GM12878 (cell line): Measurements from ENCODE around the gene DERL3. TPM values are rescaled to one million over a fixed set of nuclear protein-coding genes. Genes with fewer than 3 reads are reported as not detected.

Experiments
- ATAC-seq: fragments of 200-7000 bp; cut with Tn5 transposase; 3 replicates; pipeline ENCODE4 v1.9.1; 2020; ENCODE audit warnings: mild to moderate bottlenecking, moderate library complexity
- BruUV-seq: library from RNA; stranded (reverse); fragments of 400-500 nt; replicated peaks from 2 replicates; lab custom pipeline; 2021; lab: Mats Ljungman, UMichigan
- CTCF ChIA-PET: fragments of 300-600 bp; sonication (Branson Sonifier 250); formaldehyde crosslinking; extraction: SDS; loops from one replicate; lab custom pipeline; 2021; ENCODE audit warnings: inconsistent platforms; lab: Yijun Ruan, JAX
- POLR2A ChIA-PET: fragments of 350-600 bp; formaldehyde crosslinking; extraction: SDS; loops from one replicate; lab custom pipeline; 2021; ENCODE audit warnings: inconsistent platforms; lab: Charles Lee
- RAD21 ChIA-PET: fragments of 300-600 bp; sonication (Branson Sonifier 250); formaldehyde crosslinking; loops from one replicate; lab custom pipeline; 2023; ENCODE audit warnings: antibody characterized with exemption; ENCODE audit not compliant: unreplicated experiment; lab: Charles Lee
- SMC1A ChIA-PET: fragments of 300-600 bp; sonication (Branson Sonifier 250); formaldehyde crosslinking; loops from one replicate; lab custom pipeline; 2023; ENCODE audit not compliant: unreplicated experiment, uncharacterized antibody; lab: Charles Lee
- DNase-seq: peaks from one replicate; pipeline ENCODE4 v3.0.0-alpha.2; 2011; ENCODE audit warnings: low read depth, low spot score
- FAIRE-seq: peaks from 3 replicates; lab custom pipeline; 2011; peaks lifted over from hg19 to GRCh38; lab: Jason Lieb, UNC
- H2AFZ ChIP-seq: 2 replicates; pipeline ENCODE4 v1.6.0; 2011; ENCODE audit warnings: low read depth, low read length, control low read depth; ENCODE audit not compliant: control insufficient read depth
- H3K27ac ChIP-seq: 2 replicates; pipeline ENCODE4 v1.5.1; 2011; ENCODE audit warnings: control low read depth; ENCODE audit not compliant: control insufficient read depth, insufficient read depth
- H3K27me3 ChIP-seq, 2 experiments: replicated peaks in 1 of 2; 2 replicates each; pipeline versions ENCODE4 v1.6.0 to v1.6.1; 2011; ENCODE audit warnings: low read length in 1 of 2; ENCODE audit not compliant: control insufficient read depth in 2 of 2, insufficient read depth in 2 of 2
- H3K36me3 ChIP-seq, 2 experiments: 2 replicates each; pipeline ENCODE4 v1.5.1; 2011; ENCODE audit warnings: low read length in 1 of 2; ENCODE audit not compliant: control insufficient read depth in 2 of 2, insufficient read depth in 2 of 2
- H3K4me1 ChIP-seq: 2 replicates; pipeline ENCODE4 v1.6.1; 2011; ENCODE audit warnings: mild to moderate bottlenecking, low read length, moderate library complexity, mixed read lengths; ENCODE audit not compliant: control insufficient read depth, insufficient read depth
- H3K4me2 ChIP-seq: 2 replicates; pipeline ENCODE4 v1.6.0; 2011; ENCODE audit warnings: control low read depth; ENCODE audit not compliant: control insufficient read depth, insufficient read depth
- H3K4me3 ChIP-seq: fragments of 200-600 bp; sonication (generic); 2 replicates; pipeline ENCODE4 v1.5.1; 2016
- H3K79me2 ChIP-seq: 2 replicates; pipeline ENCODE4 v1.6.0; 2011; ENCODE audit warnings: low read length; ENCODE audit not compliant: control insufficient read depth, insufficient read depth
- H3K9ac ChIP-seq: 2 replicates; pipeline ENCODE4 v1.8.0; 2011; ENCODE audit warnings: low read length, control low read depth, mixed read lengths; ENCODE audit not compliant: control insufficient read depth, insufficient read depth
- H3K9me3 ChIP-seq: replicated peaks from 3 replicates; pipeline ENCODE4 v1.5.1; 2011; ENCODE audit warnings: mild to moderate bottlenecking, low read length; ENCODE audit not compliant: control insufficient read depth, insufficient read depth
- H4K20me1 ChIP-seq: 2 replicates; pipeline ENCODE4 v1.6.0; 2011; ENCODE audit not compliant: control insufficient read depth, insufficient read depth
- BACH1 ChIP-seq: fragments of 450-650 bp; IDR thresholded peaks from 2 replicates; pipeline ENCODE4 v1.6.1; 2017; ENCODE audit warnings: mild to moderate bottlenecking, borderline replicate concordance
- CREM ChIP-seq: IDR thresholded peaks from 2 replicates; pipeline ENCODE4 v1.6.1; 2014; ENCODE audit warnings: antibody characterized with exemption, low read depth
- E2F8 ChIP-seq: fragments of 450-650 bp; IDR thresholded peaks from 2 replicates; pipeline ENCODE4 v1.6.1; 2018; ENCODE audit warnings: mild to moderate bottlenecking, low read depth, moderate library complexity; ENCODE audit not compliant: partially characterized antibody
- ESRRA ChIP-seq: IDR thresholded peaks from 2 replicates; pipeline ENCODE4 v1.6.1; 2012; ENCODE audit warnings: mild to moderate bottlenecking, low read length, improper control_type of control experiment
- KDM1A ChIP-seq: fragments of 200-600 bp; sonication (generic); IDR thresholded peaks from 2 replicates; pipeline ENCODE4 v1.6.1; 2016; ENCODE audit warnings: borderline replicate concordance
- MEF2A ChIP-seq: IDR thresholded peaks from 2 replicates; pipeline ENCODE4 v1.6.1; 2011; ENCODE audit warnings: low read depth, mild to moderate bottlenecking, low read length, moderate library complexity; ENCODE audit not compliant: insufficient read depth
- POLR2A ChIP-seq: IDR thresholded peaks from 2 replicates; pipeline ENCODE4 v1.6.1; 2011; ENCODE audit warnings: low read depth, mild to moderate bottlenecking, low read length
- PRDM15 ChIP-seq: fragments of 450-650 bp; formaldehyde crosslinking; IDR thresholded peaks from 2 replicates; pipeline ENCODE4 v1.4.0; 2020; ENCODE audit warnings: mild to moderate bottlenecking, moderate library complexity
- TAF1 ChIP-seq: IDR thresholded peaks from 2 replicates; pipeline ENCODE4 v1.6.1; 2011; ENCODE audit warnings: mild to moderate bottlenecking, low read depth, low read length, borderline replicate concordance
- TCF3 ChIP-seq: IDR thresholded peaks from 2 replicates; pipeline ENCODE4 v1.6.1; 2012; ENCODE audit warnings: low read depth, mild to moderate bottlenecking, low read length, borderline replicate concordance; ENCODE audit not compliant: insufficient read depth
- ZBTB11 ChIP-seq: fragments of 450-650 bp; formaldehyde crosslinking; IDR thresholded peaks from 2 replicates; pipeline ENCODE4 v1.5.0; 2022; ENCODE audit warnings: mild to moderate bottlenecking, missing genetic modification characterization
- WGBS: methylation state at CpG from one replicate; pipeline ENCODE4 v1.1.6; 2016; ENCODE audit warnings: low lambda C conversion rate; ENCODE audit not compliant: insufficient replicate concordance, insufficient coverage; ENCODE audit errors: missing lambda C conversion rate; 5-methylcytosine and 5-hydroxymethylcytosine counted together
- in situ Hi-C: fragments of 300-500 bp; cut with MboI; formaldehyde crosslinking; loops from 9 replicates; pipeline ENCODE4 v1.14.3; 2018; ENCODE audit warnings: mixed read lengths
- intact Hi-C: fragments of 100-400 bp; cut with micrococcal nuclease; formaldehyde crosslinking; loops from one replicate; pipeline ENCODE4 v1.14.2; 2022; ENCODE audit not compliant: unreplicated experiment
- polyA plus RNA-seq, 11 experiments: library from polyadenylated mRNA; depleted of rRNA in 4 of 11; unstranded in 6 of 11; stranded (reverse) in 5 of 11; fragments of >200 nt; fragmentation: Nextera tagmentation in 4 of 11; fragmentation: Illumina TruSeq in 1 of 11; extraction: Ambion mirVana in 4 of 11; extraction: Trizol in 1 of 11; gene quantifications; 1 replicate in 1 of 11; 2 replicates in 10 of 11; pipeline versions ENCODE4 v1.2.1 to v1.2.3, GENCODE V29; 2011 to 2016; ENCODE audit warnings: inconsistent platforms in 2 of 11, missing spikeins in 2 of 11, low read depth in 1 of 11
- total RNA-seq, 4 experiments: library from RNA; depleted of rRNA in 3 of 4; stranded (reverse); fragments of >200 nt in 3 of 4; fragmentation: Illumina TruSeq in 1 of 4; extraction: Trizol in 1 of 4; gene quantifications; 2 replicates each; pipeline versions ENCODE4 v1.2.1 to v1.2.3, GENCODE V29; 2013 to 2021

DERL3 gene
- total and polyA plus RNA-seq, 10 of the 15 experiments (the other 5 are each of a cell fraction or from before 2014, with no cell fraction given) = 4.1 to 52.4 (median 14.1) TPM

GRCh38 chr22:23796461-23796860 is 42.3 kb downstream of the DERL3 start:
- in situ Hi-C loops (no loop called here), intact Hi-C loops (no loop called here)
- Histone ChIP-seq H3K4me3 (no peak overlapping the region), H3K27me3 (no peaks in the 10 kb centered on the region), H3K79me2 (peaks cover 10% of the 10 kb centered on the region), H3K4me1 (peaks cover 38% of the 10 kb centered on the region), H3K27ac (no peak overlapping the region), H2AFZ (no peak overlapping the region), H4K20me1 (no peaks in the 10 kb centered on the region), H3K9me3 (no peaks in the 10 kb centered on the region), H3K9ac (no peak overlapping the region), H3K4me2 (no peak overlapping the region), H3K36me3 (peaks cover 22 to 31% of the 10 kb centered on the region in 2 experiments)
- no peak for FAIRE-seq
- CTCF ChIA-PET = no interaction called here
- WGBS = 86% methylated on average over 5 of the region's 5 CpGs
- SMC1A ChIA-PET = interaction anchor here (0.7 kb wide), 1 partner anchor 10 kb away, joined by 3 read pairs; no protein-coding TSS in a partner anchor
- POLR2A ChIA-PET = interaction anchor here (0.6 kb wide), 1 partner anchor 47 kb away, joined by 3 read pairs; no protein-coding TSS in a partner anchor
- ATAC-seq = no peak
- BruUV-seq = TSS peak; percentile 31
- DNase-seq = no peak
- RAD21 ChIA-PET = no interaction called here
- TF ChIP-seq TCF3 (no peak), ZBTB11 (CRISPR knock-in tag) (no peak), PRDM15 (CRISPR knock-in tag) (no peak), TAF1 (no peak), BACH1 (no peak), KDM1A (no peak), MEF2A (no peak), ESRRA (no peak), CREM (no peak), E2F8 (no peak), POLR2A (no peak)
